Gastroesophageal sphincter (tissue), 4 donors: Measurements from ENCODE around the gene RPL37A. TPM values are rescaled to one million over a fixed set of nuclear protein-coding genes. Genes with fewer than 3 reads are reported as not detected.

ENCODE experiments used
- ATAC-seq: fragments of 150-250 bp; one replicate; pipeline ENCODE4 v1.9.1; 2016; ENCODE audit warnings: mild to moderate bottlenecking, moderate library complexity
- H3K27ac ChIP-seq, 4 donors: fragments of 200-600 bp; sonication (generic) in 3 of 4; 1 replicate in 3 of 4; 2 replicates in 1 of 4; pipeline ENCODE4 v1.5.1; 2016 to 2019
- H3K27me3 ChIP-seq: fragments of 200-600 bp; sonication (generic); one replicate; pipeline ENCODE4 v1.5.1; 2019
- H3K36me3 ChIP-seq, 2 donors: fragments of 200-600 bp; sonication (generic); one replicate each; pipeline ENCODE4 v1.5.1; 2019; ENCODE audit warnings: control low read depth in 1 of 2
- H3K4me1 ChIP-seq, 3 donors: fragments of 200-600 bp; sonication (generic); 1 replicate in 2 of 3; 2 replicates in 1 of 3; pipeline ENCODE4 v1.5.1; 2016 to 2019; ENCODE audit warnings: control low read depth in 2 of 3
- H3K4me3 ChIP-seq, 2 donors: fragments of 200-600 bp; sonication (generic); one replicate each; pipeline ENCODE4 v1.5.1; 2019; ENCODE audit warnings: mild to moderate bottlenecking in 1 of 2, moderate library complexity in 1 of 2
- H3K9me3 ChIP-seq, 3 donors: fragments of 200-600 bp; sonication (generic); one replicate each; pipeline ENCODE4 v1.5.1; 2017 to 2019; ENCODE audit warnings: control low read depth in 2 of 3
- CTCF ChIP-seq, 4 experiments: fragments of 200-600 bp in 2 of 4; fragments of 450-650 bp in 2 of 4; sonication (generic) in 1 of 4; IDR thresholded peaks; one replicate each; pipeline ENCODE4 v1.5.1; 2017 to 2019; ENCODE audit warnings: antibody characterized with exemption in 4 of 4, mild to moderate bottlenecking in 2 of 4, moderate library complexity in 2 of 4
- EP300 ChIP-seq: sonication (generic); formaldehyde crosslinking; IDR thresholded peaks from one replicate; pipeline ENCODE4 v1.6.1; 2017; ENCODE audit warnings: antibody characterized with exemption, mild to moderate bottlenecking
- POLR2A ChIP-seq, 2 donors: fragments of 450-650 bp; IDR thresholded peaks; one replicate each; pipeline ENCODE4 v1.6.1; 2017; ENCODE audit warnings: antibody characterized with exemption in 2 of 2, mild to moderate bottlenecking in 2 of 2, moderate library complexity in 1 of 2
- POLR2AphosphoS5 ChIP-seq: sonication (generic); formaldehyde crosslinking; IDR thresholded peaks from one replicate; pipeline ENCODE4 v1.6.1; 2017; ENCODE audit warnings: antibody characterized with exemption
- WGBS, 2 donors: methylation state at CpG; one replicate each; pipeline ENCODE4 v1.1.5; 2018; ENCODE audit warnings: low coverage in 1 of 2; 5-methylcytosine and 5-hydroxymethylcytosine counted together
- total RNA-seq, 4 donors: library from RNA; depleted of rRNA; stranded (reverse); fragments of >200 nt; gene quantifications; one replicate each; pipeline ENCODE4 v1.1.0, GENCODE V29; 2016

RPL37A gene
- total RNA-seq, result 1,000 to 10,000 TPM; 1,140 to 1,987 (median 1,653) TPM

- peaks cover 5 to 51% (median 12%) of the 10 kb centered on the region in 3 donors for H3K4me1 ChIP-seq
- peak within 1 kb of the TSS; percentile 63 to 90 (median 84) for H3K27ac ChIP-seq
- H3K4me3 ChIP-seq, result peak within 1 kb of the TSS; percentile 53 to 66
- TF ChIP-seq POLR2A (IDR thresholded peaks at IDR 0.05), result peak; percentile 86
- TF ChIP-seq POLR2AphosphoS5, result peak; percentile 99
- TF ChIP-seq EP300, result no peak
- H3K27me3 ChIP-seq, result no peaks in the 10 kb centered on the region
- peak; percentile 98 for ATAC-seq
- WGBS, 2 donors, result 0% methylated on average over 5 to 12 of the region's 54 CpGs
- no peaks in the 10 kb centered on the region for H3K9me3 ChIP-seq
- H3K36me3 ChIP-seq, result peaks cover 0 to 42% of the 10 kb centered on the region in 2 donors
These were observed at the start of gene RPL37A for GRCh38 chr2:216498379-216499352. Gene RPL37A (plus strand): TSS chr2:216498844. CDS start chr2:216498875, 31 bp downstream.

- TF ChIP-seq CTCF (IDR thresholded peaks at IDR 0.05) (no peak), POLR2A (IDR thresholded peaks at IDR 0.05) (no peak), POLR2AphosphoS5 (no peak), EP300 (no peak)
- H3K4me1 ChIP-seq, result no peaks in the 10 kb centered on the region
- H3K4me3 ChIP-seq, result no peak overlapping the region
- no peaks in the 10 kb centered on the region for H3K27me3 ChIP-seq
- ATAC-seq, result no peak
- peaks cover 7 to 100% of the 10 kb centered on the region in 2 donors for H3K36me3 ChIP-seq
- H3K9me3 ChIP-seq, result peaks cover 0 to 4% (median 0%) of the 10 kb centered on the region in 3 donors
- no peak overlapping the region for H3K27ac ChIP-seq
These were observed 48.3 kb upstream of the RPL37A start for GRCh38 chr2:216450346-216450745.

- TF ChIP-seq EP300 (no peak), CTCF (IDR thresholded peaks at IDR 0.05) (no peak), POLR2AphosphoS5 (no peak), POLR2A (IDR thresholded peaks at IDR 0.05) (no peak)
- H3K4me1 ChIP-seq, result no peaks in the 10 kb centered on the region
- peaks cover 0 to 4% (median 0%) of the 10 kb centered on the region in 3 donors for H3K9me3 ChIP-seq
- 87% methylated on average over 4 of the region's 7 CpGs; no CpG with 5 or more reads in 1 of the 2 donors for WGBS, 2 donors
- no peak overlapping the region for H3K4me3 ChIP-seq
- H3K27ac ChIP-seq, result no peak overlapping the region
- no peaks in the 10 kb centered on the region for H3K27me3 ChIP-seq
- ATAC-seq, result no peak
- H3K36me3 ChIP-seq, result peaks cover 7 to 100% of the 10 kb centered on the region in 2 donors
These were observed 47.9 kb upstream of the RPL37A start for GRCh38 chr2:216450784-216451183.

GRCh38 chr2:216453955-216454614, 44.6 kb upstream of the RPL37A start:
- WGBS, 2 donors, result 96 to 100% methylated on average over 4 of the region's 4 CpGs
- H3K36me3 ChIP-seq, result peaks cover 4 to 68% of the 10 kb centered on the region in 2 donors
- H3K4me3 ChIP-seq, result no peak overlapping the region

GRCh38 chr2:216463148-216463547, 35.5 kb upstream of the RPL37A start:
- Histone ChIP-seq H3K4me1 (no peaks in the 10 kb centered on the region), H3K9me3 (no peaks in the 10 kb centered on the region), H3K27ac (no peak overlapping the region), H3K4me3 (no peak overlapping the region), H3K27me3 (no peaks in the 10 kb centered on the region), H3K36me3 (peaks cover 0 to 58% of the 10 kb centered on the region in 2 donors)
- no peak for TF ChIP-seq POLR2A (IDR thresholded peaks at IDR 0.05)
- no peak for TF ChIP-seq POLR2AphosphoS5
- no peak for TF ChIP-seq EP300
- TF ChIP-seq CTCF (IDR thresholded peaks at IDR 0.05), result no peak
- no peak for ATAC-seq
- 100% methylated on average over 1 to 2 of the region's 2 CpGs for WGBS, 2 donors

More at GRCh38 chr2:216453955-216454614, 44.6 kb upstream of the RPL37A start:
- TF ChIP-seq POLR2AphosphoS5 (no peak), EP300 (no peak)
- no peaks in the 10 kb centered on the region for H3K9me3 ChIP-seq
- H3K27me3 ChIP-seq, result no peaks in the 10 kb centered on the region
- no peak overlapping the region for H3K27ac ChIP-seq
- ATAC-seq, result no peak
- no peaks in the 10 kb centered on the region for H3K4me1 ChIP-seq
